Ramos (cell line): ENCODE measurements around the gene WDFY3.

Experiments
- in situ Hi-C: fragments of 300-500 bp; cut with MboI; formaldehyde crosslinking; loops from one replicate; pipeline ENCODE4 v1.14.3; 2022; ENCODE audit warnings: low sequenced_read_pairs; ENCODE audit not compliant: unreplicated experiment

The WDFY3 gene

DNA sequence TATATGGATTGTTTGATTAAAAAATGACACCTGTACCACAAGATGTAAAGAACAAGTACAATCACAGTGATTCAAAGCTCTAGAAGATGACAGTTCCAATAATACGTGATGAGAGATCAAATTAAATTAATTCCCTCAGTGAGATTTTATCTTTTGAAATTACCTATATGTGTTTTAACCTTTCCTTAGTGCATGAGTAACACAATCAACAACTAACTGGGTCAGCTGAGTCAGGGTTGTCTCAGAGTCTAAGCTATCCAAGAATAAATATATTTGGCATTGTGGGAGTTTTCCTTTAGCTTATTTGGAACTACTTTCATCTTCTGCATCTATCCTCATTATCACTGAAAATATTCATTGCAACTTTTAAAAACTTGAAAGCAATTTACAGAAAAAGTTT is 162.8 kb downstream of the WDFY3 start:
- in situ Hi-C loops: no loop called here

DNA sequence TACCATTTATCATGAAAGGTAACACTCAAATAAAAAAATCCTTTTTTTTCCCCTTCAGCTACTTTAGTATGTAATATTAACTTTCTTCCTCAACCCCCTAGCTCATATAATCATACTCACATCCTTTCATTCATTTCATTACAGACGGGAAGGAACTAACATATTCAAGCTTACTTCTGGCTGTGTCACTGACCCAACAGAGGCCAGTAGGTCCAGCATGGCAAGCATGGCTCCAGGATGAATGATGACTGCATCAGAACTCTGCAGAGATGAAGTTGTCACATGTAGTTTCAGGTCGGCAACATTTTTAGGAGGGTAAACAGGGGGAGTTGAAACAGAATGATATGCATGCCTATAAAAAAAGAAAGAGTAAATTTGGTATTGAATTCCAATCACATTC is 163.4 kb downstream of the WDFY3 start:
- in situ Hi-C loops: no loop called here

DNA sequence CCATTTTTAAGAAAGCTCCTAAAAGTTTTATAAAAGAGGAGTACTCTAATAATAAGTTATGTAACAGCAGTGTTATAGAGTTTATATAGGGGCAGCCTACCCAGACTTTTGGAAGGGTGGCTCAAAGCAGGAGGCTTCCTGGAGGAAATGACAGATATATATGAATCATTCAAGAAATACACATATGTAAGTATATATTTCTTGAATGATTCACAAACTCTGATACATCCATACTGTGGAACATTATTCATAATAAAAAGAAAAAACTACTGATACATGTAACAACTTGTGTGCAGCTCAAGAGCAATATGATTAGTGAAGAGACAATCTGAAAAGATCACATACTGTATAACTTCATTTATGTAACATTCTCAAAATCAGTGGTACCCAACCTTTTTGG is 166.2 kb downstream of the WDFY3 start:
- in situ Hi-C loops: no loop called here

- in situ Hi-C loops: no loop called here
Observed at GRCh38 chr4:84799318-84799717, 167.2 kb downstream of the WDFY3 start.

GRCh38 chr4:84796394-84796793 is 170.1 kb downstream of the WDFY3 start:
- in situ Hi-C loops: no loop called here

- in situ Hi-C loops: no loop called here
Observed at GRCh38 chr4:84792366-84793301, 173.9 kb downstream of the WDFY3 start.

GRCh38 chr4:84790769-84791565 is 175.5 kb downstream of the WDFY3 start:
- in situ Hi-C loops: no loop called here

GRCh38 chr4:84786478-84786877 is 180.0 kb downstream of the WDFY3 start:
- in situ Hi-C loops: no loop called here

DNA sequence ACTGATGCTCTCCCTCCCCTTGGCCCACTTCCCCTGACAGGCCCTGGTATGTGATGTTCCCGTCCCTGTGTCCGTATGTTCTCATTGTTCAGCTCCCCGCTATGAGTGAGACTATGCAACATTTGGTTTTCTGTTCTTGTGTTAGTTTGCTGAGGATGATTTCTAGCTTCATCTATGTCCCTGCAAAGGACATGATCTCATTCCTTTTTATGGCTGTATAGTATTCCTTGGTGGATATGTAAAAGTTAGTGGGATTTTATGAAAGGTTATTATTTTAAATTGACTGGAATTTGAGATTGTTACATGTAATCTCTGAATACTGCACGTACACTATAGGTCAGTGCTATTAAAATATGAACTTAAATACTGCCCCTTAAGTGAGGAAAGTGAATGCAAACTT is 184.0 kb downstream of the WDFY3 start:
- in situ Hi-C loops: no loop called here

- in situ Hi-C loops: no loop called here
Observed at GRCh38 chr4:84780719-84781118, 185.8 kb downstream of the WDFY3 start.

- in situ Hi-C loops: no loop called here
Observed at GRCh38 chr4:84778041-84778440, 188.4 kb downstream of the WDFY3 start.

- in situ Hi-C loops: no loop called here
Observed at GRCh38 chr4:84767168-84767567, 199.3 kb downstream of the WDFY3 start.

DNA sequence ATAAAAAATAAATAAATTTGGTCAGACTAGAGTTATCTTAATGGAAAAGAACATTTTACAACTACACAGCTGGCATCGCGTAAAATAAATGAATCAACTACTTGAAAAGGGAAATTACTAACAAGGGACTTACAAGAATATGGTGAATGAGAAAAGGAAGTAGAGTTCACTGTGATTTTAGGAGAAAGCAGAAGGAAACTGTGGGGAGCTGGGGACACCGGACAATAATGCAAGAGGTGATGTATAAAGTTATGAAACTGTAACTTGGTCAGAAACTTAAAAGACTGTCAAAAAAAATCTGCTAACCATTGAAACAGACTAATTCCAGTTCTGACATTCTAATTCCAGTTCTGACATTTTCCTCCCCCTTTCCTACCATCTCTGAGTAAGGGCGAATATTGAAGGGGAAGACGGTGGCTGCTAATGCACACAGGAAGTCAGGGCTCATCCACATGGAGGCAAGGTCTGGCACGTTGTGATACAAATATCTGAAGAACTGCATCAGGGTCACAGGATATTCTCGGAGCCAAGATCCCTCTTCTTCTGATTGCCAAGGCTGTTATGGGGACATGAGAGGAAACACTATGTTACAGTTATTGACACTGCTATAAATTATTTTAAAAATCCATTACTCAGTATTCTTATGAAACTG is 213.0 kb downstream of the WDFY3 start:
- in situ Hi-C loops: no loop called here

DNA sequence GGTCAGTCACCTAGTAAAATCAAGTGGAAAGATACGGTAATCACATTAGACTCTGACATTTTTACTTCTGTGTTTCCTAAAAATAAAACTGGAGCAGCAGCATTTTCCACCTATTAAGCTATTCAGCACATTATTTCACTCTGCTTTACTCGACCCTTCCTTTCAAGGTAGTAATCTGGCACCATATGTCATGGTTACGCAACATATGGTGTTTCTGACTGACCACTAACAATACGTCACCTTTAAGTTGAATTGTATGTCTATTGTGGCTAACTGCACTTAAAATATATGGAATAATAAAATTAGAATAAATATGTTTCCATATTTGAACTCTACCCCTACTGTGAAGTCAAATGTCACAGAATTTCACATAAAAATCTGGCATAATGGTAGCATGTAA is 214.8 kb downstream of the WDFY3 start:
- in situ Hi-C loops: no loop called here

DNA sequence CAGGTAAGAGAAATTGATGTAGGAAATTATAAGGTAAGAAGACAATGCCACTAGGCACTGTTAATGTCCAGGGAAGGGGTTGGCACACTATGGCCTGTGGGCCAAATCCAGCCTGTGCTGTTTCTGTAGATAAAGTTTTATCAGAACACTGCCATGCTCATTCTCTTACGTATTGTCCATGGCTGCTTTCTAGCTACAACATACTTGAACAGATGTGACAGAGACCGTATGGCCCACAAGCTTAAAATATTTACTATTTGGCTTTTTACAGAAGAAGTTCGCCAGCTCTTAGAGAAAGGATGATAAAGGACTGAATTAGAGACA is 215.6 kb downstream of the WDFY3 start:
- in situ Hi-C loops: no loop called here

- in situ Hi-C loops: no loop called here
Observed at GRCh38 chr4:84750260-84750959, 216.1 kb downstream of the WDFY3 start.

DNA sequence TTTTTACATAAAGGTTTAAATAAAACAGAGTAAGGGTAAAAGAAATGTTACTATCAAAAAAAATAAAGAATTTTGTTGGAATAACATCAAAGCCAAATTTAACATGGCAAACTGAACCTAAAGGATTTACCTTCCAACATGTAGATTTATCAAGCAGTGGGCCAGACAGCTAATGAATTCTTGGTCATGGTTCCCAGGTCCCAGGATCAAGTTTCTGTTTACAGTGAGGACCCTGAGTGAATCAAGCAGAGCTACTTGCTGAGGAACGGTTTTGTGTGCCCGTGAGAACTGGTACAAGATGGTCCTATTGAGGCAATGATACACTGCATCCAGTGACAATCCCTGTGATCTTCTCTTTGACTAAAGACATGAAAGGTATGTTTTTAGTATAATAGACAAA is 226.4 kb downstream of the WDFY3 start:
- in situ Hi-C loops: no loop called here

- in situ Hi-C loops: no loop called here
Observed at GRCh38 chr4:84738622-84739021, 227.9 kb downstream of the WDFY3 start.

- in situ Hi-C loops: no loop called here
Observed at GRCh38 chr4:84737656-84738055, 228.8 kb downstream of the WDFY3 start.

GRCh38 chr4:84734037-84734436 is 232.5 kb downstream of the WDFY3 start:
- in situ Hi-C loops: no loop called here
